K562 (cell line): ENCODE data around the gene SMIM10L1.

Experiments
- BHLHE40 ChIP-seq: IDR thresholded peaks from 2 replicates; pipeline ENCODE4 v1.6.1; 2011; ENCODE audit warnings: low read length, improper control_type of control experiment
- CTCF ChIP-seq, 3 experiments: IDR thresholded peaks in 2 of 3; conservative IDR thresholded peaks in 1 of 3; 2 replicates each; pipeline ENCODE4 v1.5.1; 2011 to 2012; ENCODE audit warnings: low read length in 3 of 3, mild to moderate bottlenecking in 3 of 3, control low read depth in 2 of 3, improper control_type of control experiment in 1 of 3, inconsistent platforms in 1 of 3, low read depth in 1 of 3, mixed read lengths in 1 of 3, moderate library complexity in 1 of 3; ENCODE audit not compliant: insufficient read depth in 2 of 3
- EP300 ChIP-seq: IDR thresholded peaks from 2 replicates; pipeline ENCODE4 v1.6.1; 2012; ENCODE audit warnings: low read length, improper control_type of control experiment
- HINFP ChIP-seq: fragments of 450-650 bp; conservative IDR thresholded peaks from 2 replicates; pipeline ENCODE4 v1.6.1; 2016; ENCODE audit warnings: missing genetic modification characterization, low read depth, mild to moderate bottlenecking, control low read depth, missing compliant biosample characterization
- NFYB ChIP-seq: IDR thresholded peaks from 2 replicates; pipeline ENCODE4 v1.6.1; 2011; ENCODE audit warnings: mild to moderate bottlenecking, moderate library complexity; ENCODE audit not compliant: insufficient read length; ENCODE audit errors: extremely low read depth
- PCBP1 ChIP-seq: fragments of 200-400 bp; formaldehyde crosslinking; IDR thresholded peaks from 2 replicates; pipeline ENCODE4 v1.6.1; 2018; ENCODE audit warnings: mild to moderate bottlenecking, low read depth, low read length; ENCODE audit not compliant: poor library complexity, severe bottlenecking
- POLR2A ChIP-seq: fragments of 450-650 bp; conservative IDR thresholded peaks from 2 replicates; pipeline ENCODE4 v1.6.1; 2016
- POLR2AphosphoS5 ChIP-seq: IDR thresholded peaks from 2 replicates; pipeline ENCODE4 v1.6.1; 2011; ENCODE audit warnings: mild to moderate bottlenecking, low read depth, low read length, moderate library complexity; ENCODE audit not compliant: control insufficient read depth, insufficient read depth
- POLR3A ChIP-seq: IDR thresholded peaks from 2 replicates; pipeline ENCODE4 v1.6.1; 2011; ENCODE audit warnings: borderline replicate concordance, mild to moderate bottlenecking, moderate library complexity; ENCODE audit not compliant: insufficient read length, insufficient read depth; ENCODE audit errors: extremely low read depth
- SIN3A ChIP-seq, 2 experiments: fragments of 150-350 bp in 1 of 2; IDR thresholded peaks; 2 replicates each; pipeline ENCODE4 v1.6.1; 2011 to 2016; ENCODE audit warnings: borderline replicate concordance in 2 of 2, low read depth in 2 of 2, low read length in 2 of 2, mild to moderate bottlenecking in 2 of 2, moderate library complexity in 2 of 2; ENCODE audit not compliant: control insufficient read depth in 1 of 2
- TF ChIP-seq, protein P1 (sequence below): fragments of 450-650 bp; formaldehyde crosslinking; IDR thresholded peaks from 2 replicates; pipeline ENCODE4 v1.4.0; 2020; ENCODE audit warnings: mild to moderate bottlenecking, mixed read lengths

GRCh38 chr12:11170810-11171144 is 217 bp upstream of the SMIM10L1 start:
- TF ChIP-seq PCBP1 (no peak), POLR2A (no peak), CTCF (IDR thresholded peaks at IDR 0.05 in 2 of 3, conservative IDR thresholded peaks at IDR 0.05 in 1 of 3; ENCODE audit: insufficient read depth in 2 of 3, low read depth in 1 of 3, low read length in 3 of 3) (no peak), POLR2AphosphoS5 (no peak), NFYB (no peak), HINFP (no peak), SIN3A (IDR thresholded peaks at IDR 0.05; ENCODE audit: borderline replicate concordance in 2 of 2, control insufficient read depth in 1 of 2, low read depth in 2 of 2, low read length in 2 of 2) (no peak), POLR3A (no peak), EP300 (no peak), BHLHE40 (no peak)
- TF ChIP-seq, protein P1, sequence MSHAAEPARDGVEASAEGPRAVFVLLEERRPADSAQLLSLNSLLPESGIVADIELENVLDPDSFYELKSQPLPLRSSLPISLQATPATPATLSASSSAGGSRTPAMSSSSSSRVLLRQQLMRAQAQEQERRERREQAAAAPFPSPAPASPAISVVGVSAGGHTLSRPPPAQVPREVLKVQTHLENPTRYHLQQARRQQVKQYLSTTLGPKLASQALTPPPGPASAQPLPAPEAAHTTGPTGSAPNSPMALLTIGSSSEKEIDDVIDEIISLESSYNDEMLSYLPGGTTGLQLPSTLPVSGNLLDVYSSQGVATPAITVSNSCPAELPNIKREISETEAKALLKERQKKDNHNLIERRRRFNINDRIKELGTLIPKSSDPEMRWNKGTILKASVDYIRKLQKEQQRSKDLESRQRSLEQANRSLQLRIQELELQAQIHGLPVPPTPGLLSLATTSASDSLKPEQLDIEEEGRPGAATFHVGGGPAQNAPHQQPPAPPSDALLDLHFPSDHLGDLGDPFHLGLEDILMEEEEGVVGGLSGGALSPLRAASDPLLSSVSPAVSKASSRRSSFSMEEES (CRISPR knock-in tag): no peak
